ENCODE measurements around the gene MOSPD3. TPM values are rescaled to one million over a fixed set of nuclear protein-coding genes. Genes with fewer than 3 reads are reported as not detected.

The MOSPD3 gene
- total RNA-seq, 1 donor from 2014 or later: 4.9 TPM

- no peak for DNase-seq
These were observed 36.5 kb upstream of the MOSPD3 start for GRCh38 chr7:100575746-100576383.

DNA sequence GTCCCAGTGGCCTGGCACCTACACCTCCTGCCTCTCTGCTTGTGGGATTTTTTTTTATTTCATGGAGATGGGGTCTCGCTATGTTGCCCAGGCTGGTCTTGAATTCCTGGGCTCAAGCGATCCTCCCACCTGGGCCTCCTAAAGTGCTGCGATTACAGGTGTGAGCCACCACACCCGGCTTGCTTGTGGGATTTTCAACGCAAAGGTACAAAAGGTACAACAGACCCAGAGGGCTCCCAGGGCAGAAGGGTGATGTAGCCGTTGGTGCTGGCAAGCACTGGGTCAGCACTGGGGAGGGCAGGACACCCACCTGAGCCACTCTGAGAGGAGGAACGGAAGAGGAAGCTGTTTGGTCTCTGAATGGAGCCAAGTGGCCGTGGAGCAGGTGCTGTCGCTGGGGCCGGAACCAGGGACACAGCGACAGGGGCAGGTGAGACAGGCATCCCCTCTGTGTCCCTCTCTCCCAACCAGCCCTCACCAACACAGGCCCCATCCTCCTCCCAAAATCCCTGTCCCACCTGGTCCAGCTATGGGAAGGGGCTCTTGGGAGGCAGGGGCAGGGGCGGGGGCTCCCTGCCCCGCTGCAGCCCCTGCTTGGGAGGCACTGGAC, 35.9 kb upstream of the MOSPD3 start:
- no peak for DNase-seq

DNA sequence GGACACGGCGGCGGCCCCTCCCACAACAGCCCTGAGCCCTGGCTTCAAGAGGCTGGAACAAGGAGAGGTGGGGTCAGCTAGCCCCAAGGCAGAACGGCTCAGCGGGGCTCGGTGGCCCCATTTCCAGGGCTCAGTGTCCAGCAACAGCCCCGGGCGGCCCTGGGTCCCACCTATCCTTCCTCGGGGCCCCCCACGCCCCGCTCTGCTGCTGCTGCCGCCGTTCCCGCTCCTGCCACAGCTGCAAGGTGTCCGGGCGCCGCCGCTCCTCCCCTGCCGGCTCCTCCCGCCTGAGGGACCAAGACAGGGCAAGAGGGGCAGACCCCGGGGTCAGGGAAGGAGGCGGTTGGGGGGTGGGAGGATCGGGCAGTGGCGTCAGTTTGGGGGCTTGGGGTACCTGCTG, 35.2 kb upstream of the MOSPD3 start:
- no peak for DNase-seq

DNA sequence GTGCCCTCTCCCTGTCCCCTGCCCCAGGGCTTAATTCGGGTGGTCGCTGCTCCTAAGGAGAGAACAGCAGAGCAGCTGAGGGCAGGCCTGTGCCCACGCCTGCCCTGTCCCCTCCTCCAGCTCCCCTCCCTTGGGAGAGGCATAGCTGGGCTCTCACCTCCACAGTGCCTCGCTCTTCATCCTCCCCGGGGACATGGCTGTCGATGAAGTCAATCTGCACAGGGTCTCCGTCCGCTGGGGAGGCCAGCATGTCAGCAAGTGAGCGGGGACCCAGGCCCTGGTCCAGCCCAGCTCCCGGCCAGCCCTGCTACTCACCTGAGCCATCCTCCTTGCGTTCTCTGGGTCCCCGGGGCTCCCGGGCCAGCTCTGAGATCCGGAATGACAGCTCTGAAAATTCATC, 34.8 kb upstream of the MOSPD3 start:
- no peak for DNase-seq

GRCh38 chr7:100578246-100579183, 33.8 kb upstream of the MOSPD3 start:
- no peak for DNase-seq

GRCh38 chr7:100580466-100581283, 31.7 kb upstream of the MOSPD3 start:
- no peak for DNase-seq

- DNase-seq: no peak
These were observed 30.2 kb upstream of the MOSPD3 start for GRCh38 chr7:100582041-100582579.

DNA sequence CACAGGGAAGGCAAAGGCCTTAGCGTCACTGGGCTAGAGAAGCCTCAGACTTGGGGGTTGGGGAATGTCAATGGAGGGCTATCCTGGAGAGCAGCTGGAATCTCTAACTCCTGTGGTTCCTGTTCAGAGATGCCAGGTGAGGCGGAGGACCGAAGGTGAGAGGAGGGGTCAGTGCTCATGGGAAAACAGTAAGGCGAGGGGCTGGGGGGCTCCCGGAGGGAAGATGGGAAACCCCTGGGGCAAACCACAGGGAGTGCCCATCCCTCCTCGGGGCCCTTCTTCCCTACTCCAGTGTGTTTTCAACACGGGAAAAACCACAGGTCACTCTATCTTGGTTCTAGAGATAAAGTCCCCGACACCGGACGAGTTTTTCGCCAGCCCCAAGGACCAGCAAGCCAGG, 29.7 kb upstream of the MOSPD3 start:
- no peak for DNase-seq

DNA sequence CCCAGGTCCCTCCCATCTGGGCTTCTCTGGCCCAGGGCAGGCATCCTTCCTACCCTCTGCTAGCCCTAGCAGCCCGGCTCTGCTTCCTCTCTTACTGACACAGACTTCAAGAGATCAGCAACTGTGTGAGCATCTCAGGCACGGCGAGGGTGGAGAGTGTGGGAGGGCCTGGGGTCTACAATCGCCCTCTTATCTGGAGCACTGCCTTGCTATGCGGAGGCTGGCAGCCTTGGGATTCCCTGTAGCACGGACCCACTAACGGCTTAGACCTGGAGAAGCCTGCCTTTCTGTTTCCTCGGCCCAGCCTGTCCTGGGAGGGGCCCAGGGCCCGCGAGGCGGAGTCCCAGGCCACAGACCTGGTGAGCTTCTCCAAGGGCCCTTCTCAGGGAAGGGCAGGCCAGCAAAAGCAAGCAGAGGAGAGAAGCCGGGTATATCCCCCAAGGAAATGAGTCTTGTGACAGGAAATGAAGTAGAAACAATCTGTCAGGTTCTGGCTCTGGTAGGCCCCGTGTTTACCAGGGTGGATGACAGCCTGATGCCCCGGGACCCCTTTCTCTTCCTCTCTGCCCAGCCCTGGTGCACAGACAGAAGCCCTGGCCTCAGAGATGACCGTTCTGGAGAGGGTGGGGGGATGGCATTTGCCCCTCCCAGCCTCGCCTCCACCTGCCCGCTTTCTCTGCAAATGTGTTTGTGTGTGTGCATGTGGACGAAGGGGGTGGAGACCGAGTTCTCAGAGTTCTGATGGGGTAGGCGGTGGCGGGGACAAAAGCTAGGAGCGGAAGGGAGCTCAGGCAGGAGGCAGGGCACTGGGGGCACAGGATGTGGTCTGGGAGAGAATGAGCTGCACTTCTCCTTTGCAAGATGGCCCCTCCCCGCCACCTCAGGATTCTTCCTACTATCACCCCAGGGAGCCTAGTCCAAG, 28.9 kb upstream of the MOSPD3 start:
- DNase-seq: peak; percentile 61

- DNase-seq: no peak
These were observed 28.2 kb upstream of the MOSPD3 start for GRCh38 chr7:100584054-100584682.

DNA sequence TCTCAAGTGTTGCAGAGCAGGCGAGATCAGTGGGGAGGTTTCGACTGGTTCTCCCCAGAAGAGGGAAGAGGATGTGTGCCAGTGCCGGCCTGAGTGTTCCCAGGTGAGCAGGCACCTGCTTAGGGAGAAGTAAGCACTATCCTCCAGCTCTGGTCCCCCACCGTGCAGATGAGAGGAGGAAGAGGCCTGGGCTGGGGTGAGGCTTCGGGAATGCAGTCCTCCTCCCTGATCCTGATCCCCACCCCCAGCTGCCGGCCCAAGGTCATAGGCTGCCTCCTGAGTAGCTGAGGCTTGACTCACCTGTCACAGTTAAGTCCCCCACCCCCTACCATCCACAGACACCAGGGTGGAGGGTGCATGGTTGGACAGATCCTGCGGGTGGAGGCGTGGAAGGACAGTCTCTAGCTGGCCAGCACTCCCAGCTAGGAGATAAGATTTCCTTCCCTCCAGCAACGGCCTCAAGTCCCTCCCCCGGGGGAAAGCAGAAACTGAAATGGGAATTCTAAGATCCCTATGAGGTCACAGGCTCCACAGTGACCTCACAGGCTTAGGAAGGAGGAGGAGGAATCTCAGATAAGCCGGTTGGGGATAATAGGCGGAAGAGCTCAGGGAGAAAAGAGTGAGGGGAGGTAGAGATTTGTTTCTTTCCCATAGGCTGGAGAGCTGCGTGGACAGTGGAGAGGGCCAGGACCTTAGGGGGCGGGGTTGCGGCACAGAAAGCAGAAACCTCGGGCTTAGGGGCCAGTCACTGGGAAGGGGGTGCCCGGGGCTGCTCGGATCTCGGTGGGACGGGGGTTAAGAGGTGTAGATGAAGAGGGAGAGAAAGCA, 27.4 kb upstream of the MOSPD3 start:
- DNase-seq: peak; percentile 75

GRCh38 chr7:100585511-100586265, 26.7 kb upstream of the MOSPD3 start, which contains the start of gene LRCH4:
LRCH4 (minus strand) TSS chr7:100586129; CDS start chr7:100586100, 29 bp downstream.
- peak; percentile 41 for DNase-seq

DNA sequence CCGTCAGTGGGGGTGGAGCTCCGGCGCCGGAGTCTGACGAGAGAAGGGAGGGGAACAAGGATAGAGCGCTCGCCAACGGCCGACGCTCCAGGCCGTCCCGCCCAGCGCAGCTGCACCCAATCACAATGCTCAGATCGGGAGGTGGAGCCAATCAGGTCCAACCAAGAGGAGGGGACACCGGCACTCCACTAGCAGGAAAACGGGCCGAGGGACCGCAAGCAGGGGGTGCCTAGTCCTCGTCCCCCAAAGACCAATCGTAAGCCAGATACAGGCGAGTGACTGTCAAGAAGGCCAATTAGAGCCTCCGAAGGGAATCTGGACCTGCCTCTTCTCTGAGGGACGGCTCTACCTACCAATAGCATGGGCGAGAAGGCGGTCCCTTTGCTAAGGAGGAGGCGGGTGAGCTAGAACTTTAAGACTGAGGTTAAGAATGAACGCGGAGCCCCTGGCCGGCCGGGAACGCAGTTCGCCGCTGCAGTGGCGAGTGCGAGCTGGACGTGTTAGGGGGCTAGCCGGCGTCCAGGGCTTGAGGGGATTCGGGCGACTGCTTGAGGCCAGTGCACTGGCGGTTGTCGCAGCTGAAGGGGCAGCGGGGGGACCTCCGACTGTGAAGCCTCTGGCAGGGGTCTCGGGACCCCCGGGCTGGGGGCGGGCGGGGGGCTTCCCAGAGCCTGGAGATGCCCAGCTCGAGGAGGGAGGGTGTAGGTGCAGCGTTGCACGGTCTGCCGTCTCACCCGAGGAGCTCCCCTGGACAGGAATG, 25.9 kb upstream of the MOSPD3 start, which contains the start of gene FBXO24:
TSS of gene FBXO24 (plus strand) at position 63 of the 760 bp plus-strand sequence. CDS start at position 361, 298 bp downstream.
- peak; percentile 100 for DNase-seq

DNA sequence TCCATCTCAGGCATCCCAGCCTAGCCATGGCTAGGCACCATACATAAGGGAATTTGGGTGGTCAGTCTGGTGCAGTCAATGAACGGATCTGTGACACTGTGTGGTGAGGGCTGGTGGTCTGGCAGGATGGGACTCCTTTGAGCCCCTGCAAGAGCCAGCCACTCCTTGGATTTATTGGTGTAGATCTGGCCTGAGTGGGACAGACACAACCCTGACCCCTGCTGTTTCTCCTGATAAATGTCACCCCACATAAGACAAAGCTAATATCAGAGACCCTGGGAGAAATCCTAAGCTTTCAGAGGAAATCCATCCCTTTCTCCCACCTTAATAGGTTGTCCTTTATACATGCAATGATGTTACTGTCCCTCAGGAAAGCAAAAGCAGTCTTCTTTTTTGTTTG, 23.9 kb upstream of the MOSPD3 start:
- peak; percentile 64 for DNase-seq

DNA sequence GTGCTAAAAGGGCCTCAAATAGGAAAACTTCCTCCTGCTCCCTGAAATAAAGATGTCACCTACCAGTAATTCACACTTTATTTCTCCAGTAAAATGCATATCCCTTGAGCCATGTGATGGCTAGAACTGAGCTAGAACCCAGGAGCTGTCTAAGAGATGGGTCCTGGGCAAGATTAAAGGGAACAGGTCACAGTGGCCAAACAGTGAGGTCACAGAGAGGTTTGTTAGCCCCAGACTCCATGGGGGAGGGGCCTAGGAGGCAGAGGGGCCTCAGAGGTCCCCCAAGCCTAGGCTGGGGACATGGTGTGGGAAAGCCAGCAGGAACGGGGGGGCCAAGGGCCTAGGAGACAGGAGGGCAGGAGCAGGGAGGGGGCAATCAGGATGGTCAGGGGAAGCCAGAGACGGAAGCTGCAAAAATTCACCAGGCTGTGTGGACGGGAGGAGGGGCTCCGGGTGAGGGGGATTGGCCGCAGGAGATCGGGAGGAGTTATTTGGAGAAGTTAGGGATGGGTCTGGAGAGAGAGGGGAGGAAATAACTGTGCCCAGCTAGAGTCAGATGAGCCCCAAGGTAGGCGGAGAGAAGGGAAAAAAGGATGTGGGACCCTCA, 22.9 kb upstream of the MOSPD3 start:
- no peak for DNase-seq

GRCh38 chr7:100590077-100590737, 22.1 kb upstream of the MOSPD3 start:
- no peak for DNase-seq

DNA sequence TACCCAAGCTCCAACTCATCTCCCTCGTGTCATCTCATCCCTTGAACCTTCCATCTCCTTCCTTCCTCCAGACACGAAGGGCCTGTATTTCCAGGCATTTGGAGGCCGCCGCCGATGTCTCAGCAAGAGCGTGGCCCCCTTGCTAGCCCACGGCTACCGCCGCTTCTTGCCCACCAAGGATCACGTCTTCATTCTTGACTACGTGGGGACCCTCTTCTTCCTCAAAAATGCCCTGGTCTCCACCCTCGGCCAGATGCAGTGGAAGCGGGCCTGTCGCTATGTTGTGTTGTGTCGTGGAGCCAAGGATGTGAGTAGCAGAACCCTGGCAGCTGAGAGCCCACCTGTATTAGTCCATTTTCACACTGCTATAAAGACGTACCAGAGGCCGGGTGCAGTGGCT, 20.7 kb upstream of the MOSPD3 start:
- no peak for DNase-seq
